ENCODE measurements around the gene AFMID. TPM values are rescaled to one million over a fixed set of nuclear protein-coding genes. Genes with fewer than 3 reads are reported as not detected.

AFMID gene
- total and polyA plus RNA-seq, 2 experiments from 2014 or later, result 38.0 to 47.5 TPM

GRCh38 chr17:78208486-78208885, 21.3 kb downstream of the AFMID start (continued):
- no peak for TF ChIP-seq ZNF462 (CRISPR knock-in tag; IDR thresholded peaks at IDR 0.05)
- TF ChIP-seq REST (IDR thresholded peaks at IDR 0.05; ENCODE audit: unreplicated experiment), result no peak
- no peak for TF ChIP-seq JUNB (IDR thresholded peaks at IDR 0.05; ENCODE audit: unreplicated experiment)

GRCh38 chr17:78210111-78210510, 22.9 kb downstream of the AFMID start:
- no peaks in the 10 kb centered on the region; the same call in 2 of the 3 replicates for H3K4me1 Mint-ChIP-seq
- Histone ChIP-seq H3F3A (replicated peaks; ENCODE audit: low read depth) (no peaks in the 10 kb centered on the region; the same call in 1 of the 2 replicates), H3K27ac (ENCODE audit: low read depth) (no peak overlapping the region), H3K4me1 (ENCODE audit: insufficient read depth) (peaks cover 4% of the 10 kb centered on the region), H3K4me2 (no peak overlapping the region), H2AFZ (no peak overlapping the region), H3K79me2 (replicated peaks; ENCODE audit: insufficient read depth) (peaks cover 10% of the 10 kb centered on the region), H3K27me3 (ENCODE audit: insufficient read depth) (no peaks in the 10 kb centered on the region), H3K4me3 (no peak overlapping the region), H4K20me1 (replicated peaks; ENCODE audit: insufficient read depth) (no peaks in the 10 kb centered on the region; the same call in 1 of the 2 replicates), H3K36me3 (ENCODE audit: insufficient read depth) (no peaks in the 10 kb centered on the region), H3K9me2 (ENCODE audit: insufficient read depth) (no peaks in the 10 kb centered on the region)
- H3K36me3 Mint-ChIP-seq (ENCODE audit: low read depth), result peaks cover 5% of the 10 kb centered on the region; the same call in 2 of the 3 replicates
- no peak overlapping the region for H3K4me3 Mint-ChIP-seq
- H3K27ac Mint-ChIP-seq, result peak overlapping the region; percentile 57; the same call in 1 of the 2 replicates
- no peaks in the 10 kb centered on the region for H3K9me3 Mint-ChIP-seq
- DNase-seq (ENCODE audit: low spot score) (no peak), ATAC-seq (no peak)
- H3K27me3 Mint-ChIP-seq (ENCODE audit: insufficient read depth, low read depth, poor library complexity), result peaks cover 13% of the 10 kb centered on the region
- TF ChIP-seq CTCF (conservative IDR thresholded peaks at IDR 0.05; ENCODE audit: low read depth in 2 of 2) (no peak), CREB1 (CRISPR knock-in tag; IDR thresholded peaks at IDR 0.05; ENCODE audit: low read depth) (no peak), ETS1 (IDR thresholded peaks at IDR 0.05) (no peak), STAT1 (IDR thresholded peaks at IDR 0.05; ENCODE audit: unreplicated experiment) (no peak), ZNF114 (CRISPR knock-in tag; IDR thresholded peaks at IDR 0.05) (no peak), ZNF331 (CRISPR knock-in tag; IDR thresholded peaks at IDR 0.05; ENCODE audit: low read depth) (no peak)
